ENCODE data around the gene ZNF462.

The ZNF462 gene

DNA sequence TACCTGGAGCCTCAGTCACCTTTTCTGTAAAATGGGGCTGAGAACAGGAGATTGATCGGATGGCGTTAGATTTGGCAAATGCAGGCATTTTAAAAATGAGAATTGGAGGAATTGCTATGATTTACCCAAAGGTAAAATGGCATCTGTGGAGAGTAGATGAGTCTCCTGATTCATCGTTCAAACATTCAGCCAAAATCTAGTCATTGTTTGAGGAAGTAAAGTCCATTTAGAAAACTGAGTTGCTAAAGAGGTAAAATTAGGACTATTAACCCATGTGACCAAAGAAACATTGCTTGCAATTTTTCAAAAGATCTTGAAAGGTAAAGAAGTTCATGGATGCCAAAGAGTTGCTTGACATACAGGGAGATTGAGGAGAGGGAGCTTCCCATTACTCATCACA is 69.7 kb downstream of the ZNF462 start:
- Histone ChIP-seq H3K27ac (ENCODE audit: low read depth, low read length) (no peak overlapping the region), H3K27me3 (ENCODE audit: control insufficient read depth in 1 of 2, insufficient read depth in 2 of 2, low read length in 2 of 2) (no peaks in the 10 kb centered on the region), H3K9me3 (ENCODE audit: low read length) (no peaks in the 10 kb centered on the region), H3K4me1 (ENCODE audit: insufficient read depth, low read length) (peaks cover 14% of the 10 kb centered on the region), H3K36me3 (ENCODE audit: insufficient read depth, low read length) (peaks cover 68% of the 10 kb centered on the region), H3K4me3 (ENCODE audit: low read depth in 1 of 2, low read length in 2 of 2) (no peak overlapping the region), H3K9ac (ENCODE audit: low read length) (no peak overlapping the region)

DNA sequence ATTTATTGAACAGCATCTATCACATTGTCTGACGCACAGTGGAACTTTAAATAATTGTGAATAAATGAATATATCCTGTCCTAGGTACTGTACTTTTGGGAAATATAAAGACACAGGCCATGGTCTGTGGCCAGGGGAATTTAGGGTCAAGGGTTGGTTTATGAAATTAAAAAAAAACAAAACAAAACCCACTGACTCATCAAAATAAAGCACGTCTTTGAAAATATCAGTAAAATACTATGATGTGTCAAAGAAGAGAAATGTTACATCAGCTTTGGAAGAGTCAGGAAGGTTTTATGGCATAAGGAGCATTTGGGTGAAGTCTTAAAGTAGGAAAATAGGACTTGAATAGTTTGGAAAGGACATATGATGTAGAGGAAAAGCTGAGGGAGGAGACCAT is 70.5 kb downstream of the ZNF462 start:
- Histone ChIP-seq H3K27me3 (ENCODE audit: control insufficient read depth in 1 of 2, insufficient read depth in 2 of 2, low read length in 2 of 2) (no peaks in the 10 kb centered on the region), H3K27ac (ENCODE audit: low read depth, low read length) (no peak overlapping the region), H3K36me3 (ENCODE audit: insufficient read depth, low read length) (peaks cover 64% of the 10 kb centered on the region), H3K9ac (ENCODE audit: low read length) (no peak overlapping the region), H3K4me3 (ENCODE audit: low read depth in 1 of 2, low read length in 2 of 2) (no peak overlapping the region), H3K4me1 (ENCODE audit: insufficient read depth, low read length) (peaks cover 14% of the 10 kb centered on the region), H3K9me3 (ENCODE audit: low read length) (no peaks in the 10 kb centered on the region)

DNA sequence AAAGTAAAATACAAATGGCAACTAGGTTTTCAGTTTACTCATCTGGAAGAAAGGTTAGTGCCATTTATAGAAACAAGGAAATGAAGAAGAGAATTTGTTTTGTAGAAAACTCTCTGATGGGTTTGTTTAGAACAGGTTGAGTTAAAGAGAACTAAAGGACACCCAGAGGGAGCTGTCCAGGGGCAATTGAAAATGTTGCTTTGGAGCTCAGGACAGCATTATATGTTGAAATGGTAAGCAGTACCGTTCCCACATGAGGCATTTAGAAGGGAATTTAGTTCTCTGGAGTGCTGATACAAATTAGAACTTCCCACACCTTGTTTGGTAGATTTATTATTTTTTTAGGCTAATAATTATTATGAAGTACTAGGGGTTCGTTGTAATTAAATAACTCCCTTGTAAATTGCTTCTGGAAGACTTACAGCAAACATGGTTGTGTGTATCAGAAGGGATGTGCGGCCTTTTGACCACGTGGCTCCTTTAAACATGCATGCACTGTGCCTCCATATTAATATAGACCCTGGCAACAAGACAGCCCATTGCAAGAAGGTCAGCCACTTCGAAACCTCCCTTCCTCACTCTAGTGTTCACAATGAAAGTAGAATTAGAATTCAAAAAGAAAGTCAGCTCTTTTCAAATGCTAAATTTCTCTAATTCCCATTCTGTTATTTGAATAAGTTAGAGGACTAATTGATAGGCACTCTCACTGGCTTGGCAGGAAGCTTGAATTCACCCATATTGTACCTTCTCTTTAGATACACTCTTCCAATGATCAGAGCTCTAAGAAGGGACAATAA is 71.7 kb downstream of the ZNF462 start:
- Histone ChIP-seq H3K36me3 (ENCODE audit: insufficient read depth, low read length) (peaks cover 71% of the 10 kb centered on the region), H3K9ac (ENCODE audit: low read length) (no peak overlapping the region), H3K4me1 (ENCODE audit: insufficient read depth, low read length) (peaks cover 5% of the 10 kb centered on the region), H3K27me3 (ENCODE audit: control insufficient read depth in 1 of 2, insufficient read depth in 2 of 2, low read length in 2 of 2) (no peaks in the 10 kb centered on the region), H3K9me3 (ENCODE audit: low read length) (no peaks in the 10 kb centered on the region), H3K27ac (ENCODE audit: low read depth, low read length) (no peak overlapping the region), H3K4me3 (ENCODE audit: low read depth in 1 of 2, low read length in 2 of 2) (no peak overlapping the region)

DNA sequence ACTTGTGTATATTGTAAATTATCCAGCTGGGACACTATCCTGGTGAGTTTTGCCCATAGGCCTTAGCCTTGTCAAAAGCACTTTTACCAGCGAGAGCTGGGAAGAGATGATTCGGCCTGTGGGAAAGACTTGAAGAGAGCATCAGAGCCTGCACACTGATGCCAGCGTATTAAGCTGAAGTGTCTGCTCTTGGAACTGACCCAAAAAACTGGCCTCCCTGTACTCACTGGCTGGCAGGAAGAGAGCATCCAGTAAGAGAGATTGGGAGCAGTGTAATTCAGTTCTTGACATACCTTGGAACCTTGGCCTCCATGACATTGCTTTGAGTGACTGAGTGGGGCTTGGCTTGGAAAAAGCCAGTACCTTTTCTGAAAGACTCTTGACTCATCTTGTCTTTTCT is 73.7 kb downstream of the ZNF462 start:
- H3K27ac ChIP-seq (ENCODE audit: low read depth, low read length), result no peak overlapping the region

DNA sequence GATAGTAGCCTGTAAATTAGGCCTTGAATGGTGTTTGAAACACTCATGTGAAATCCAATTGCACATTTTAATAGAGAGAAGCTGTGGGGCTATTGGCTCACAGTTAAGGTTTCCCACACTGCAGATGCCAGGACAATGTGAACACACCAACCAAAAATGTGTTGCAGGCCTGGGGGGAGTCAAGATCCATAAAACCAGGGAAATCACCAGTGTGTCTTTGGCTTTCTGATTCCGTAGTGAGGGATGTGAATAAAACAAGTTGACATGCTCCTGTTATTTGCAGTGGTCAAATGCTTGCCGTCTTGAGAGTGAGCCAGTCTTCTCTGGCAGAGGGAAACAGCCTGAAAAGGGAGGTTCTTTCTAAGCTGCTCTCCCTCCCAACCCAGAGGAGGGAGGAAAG is 79.0 kb downstream of the ZNF462 start:
- Histone ChIP-seq H3K4me1 (ENCODE audit: insufficient read depth, low read length) (peaks cover 21% of the 10 kb centered on the region), H3K4me3 (ENCODE audit: low read depth in 1 of 2, low read length in 2 of 2) (no peak overlapping the region), H3K27ac (ENCODE audit: low read depth, low read length) (no peak overlapping the region), H3K27me3 (ENCODE audit: control insufficient read depth in 1 of 2, insufficient read depth in 2 of 2, low read length in 2 of 2) (no peaks in the 10 kb centered on the region), H3K36me3 (ENCODE audit: insufficient read depth, low read length) (peaks cover 24% of the 10 kb centered on the region), H3K9me3 (ENCODE audit: low read length) (no peaks in the 10 kb centered on the region), H3K9ac (ENCODE audit: low read length) (no peak overlapping the region)

More for the DNA sequence above, 73.7 kb downstream of the ZNF462 start:
- H3K4me1 ChIP-seq (ENCODE audit: insufficient read depth, low read length), result peaks cover 2% of the 10 kb centered on the region
- no peak overlapping the region for H3K9ac ChIP-seq (ENCODE audit: low read length)
- no peak overlapping the region for H3K4me3 ChIP-seq (ENCODE audit: low read depth in 1 of 2, low read length in 2 of 2)
- H3K36me3 ChIP-seq (ENCODE audit: insufficient read depth, low read length), result peaks cover 67% of the 10 kb centered on the region
- H3K9me3 ChIP-seq (ENCODE audit: low read length), result no peaks in the 10 kb centered on the region
- H3K27me3 ChIP-seq (ENCODE audit: control insufficient read depth in 1 of 2, insufficient read depth in 2 of 2, low read length in 2 of 2), result no peaks in the 10 kb centered on the region

DNA sequence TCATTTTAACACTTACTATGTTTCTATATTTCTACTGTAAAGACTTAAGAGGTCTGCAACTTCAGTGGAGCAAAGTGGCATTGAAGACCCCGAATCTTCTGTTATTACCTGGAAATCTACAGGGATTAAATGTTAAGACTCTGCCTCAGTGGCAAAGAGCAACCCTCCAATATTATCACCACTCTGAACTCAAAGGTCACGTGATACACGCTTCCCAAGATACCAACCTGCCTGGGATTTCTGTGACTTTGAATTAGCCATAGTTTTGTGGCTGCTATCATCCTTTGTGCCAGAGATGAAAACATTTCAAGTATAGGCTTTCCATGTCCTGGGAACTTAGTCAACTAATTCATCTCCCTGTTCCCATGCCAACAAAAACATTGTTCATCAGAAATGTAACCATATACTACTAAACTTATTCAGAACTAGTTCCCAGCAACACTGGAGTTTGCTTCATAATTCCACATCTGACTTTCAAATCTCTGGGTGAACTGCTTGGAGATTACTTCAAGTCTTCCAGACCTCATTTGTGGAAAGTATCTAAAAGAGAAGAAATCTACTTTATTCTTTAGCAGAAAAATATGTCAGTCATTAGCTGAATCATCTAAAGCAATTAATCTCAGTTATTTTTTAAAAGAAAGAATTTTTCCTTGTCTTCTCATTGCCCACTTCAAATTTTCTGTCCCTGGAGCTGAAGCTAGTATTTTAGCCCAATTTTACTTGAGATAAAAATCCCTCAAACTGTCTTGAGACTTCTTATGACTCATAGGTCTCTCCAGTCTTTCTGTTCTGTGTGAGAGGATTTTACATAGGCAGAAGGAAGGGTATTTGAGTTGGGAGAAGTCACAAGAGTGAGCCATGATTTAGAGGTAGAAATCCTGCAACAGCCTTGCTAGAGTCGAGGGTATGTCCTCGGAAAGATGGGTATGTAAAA is 83.0 kb downstream of the ZNF462 start:
- H3K27ac ChIP-seq (ENCODE audit: low read depth, low read length), result no peak overlapping the region
- peaks cover 5% of the 10 kb centered on the region for H3K36me3 ChIP-seq (ENCODE audit: insufficient read depth, low read length)
- no peak overlapping the region for H3K9ac ChIP-seq (ENCODE audit: low read length)
- H3K9me3 ChIP-seq (ENCODE audit: low read length), result no peaks in the 10 kb centered on the region
- no peak overlapping the region for H3K4me3 ChIP-seq (ENCODE audit: low read depth in 1 of 2, low read length in 2 of 2)
- H3K4me1 ChIP-seq (ENCODE audit: insufficient read depth, low read length), result peaks cover 21% of the 10 kb centered on the region
- no peaks in the 10 kb centered on the region for H3K27me3 ChIP-seq (ENCODE audit: control insufficient read depth in 1 of 2, insufficient read depth in 2 of 2, low read length in 2 of 2)

DNA sequence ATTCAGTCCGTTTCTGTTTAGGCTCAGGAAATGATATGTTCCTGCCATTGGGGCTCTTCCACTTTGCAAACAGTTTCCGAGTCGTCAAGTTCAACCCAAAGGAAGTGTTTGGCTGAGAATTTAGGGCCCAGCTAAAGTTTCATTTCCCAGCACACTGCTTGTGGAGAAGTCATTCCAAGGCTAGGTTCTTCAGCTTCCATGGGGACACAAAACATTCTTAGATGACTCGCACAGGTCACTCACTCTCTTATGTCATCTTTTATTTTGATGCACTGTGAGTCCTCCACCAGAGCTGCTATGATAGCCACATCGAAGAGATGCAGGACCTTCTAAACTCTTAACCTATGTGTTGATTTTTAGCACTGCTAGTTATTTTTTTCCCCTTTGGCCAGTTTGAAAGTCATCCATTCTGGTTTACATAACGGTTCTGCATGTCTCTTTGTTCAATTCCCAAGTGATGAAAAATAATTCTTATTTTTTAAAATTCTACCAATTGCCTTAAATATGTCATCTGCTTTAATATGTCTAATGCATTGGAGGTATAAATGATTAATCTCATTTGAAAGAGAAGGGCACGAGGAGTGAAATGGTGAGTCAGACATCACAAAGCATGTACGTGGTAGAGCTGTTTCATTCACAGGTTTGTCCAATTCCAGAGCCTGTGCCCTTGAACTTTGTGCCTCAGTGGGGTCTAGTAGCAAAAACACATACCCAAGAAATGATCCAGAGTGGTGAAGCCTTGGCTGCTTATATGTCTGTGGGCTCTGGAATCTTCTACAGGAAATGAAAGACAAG is 84.3 kb downstream of the ZNF462 start:
- Histone ChIP-seq H3K4me3 (ENCODE audit: low read depth in 1 of 2, low read length in 2 of 2) (no peak overlapping the region), H3K9ac (ENCODE audit: low read length) (no peak overlapping the region), H3K9me3 (ENCODE audit: low read length) (no peaks in the 10 kb centered on the region), H3K4me1 (ENCODE audit: insufficient read depth, low read length) (peaks cover 12% of the 10 kb centered on the region), H3K36me3 (ENCODE audit: insufficient read depth, low read length) (peaks cover 5% of the 10 kb centered on the region), H3K27me3 (ENCODE audit: control insufficient read depth in 1 of 2, insufficient read depth in 2 of 2, low read length in 2 of 2) (no peaks in the 10 kb centered on the region), H3K27ac (ENCODE audit: low read depth, low read length) (no peak overlapping the region)

DNA sequence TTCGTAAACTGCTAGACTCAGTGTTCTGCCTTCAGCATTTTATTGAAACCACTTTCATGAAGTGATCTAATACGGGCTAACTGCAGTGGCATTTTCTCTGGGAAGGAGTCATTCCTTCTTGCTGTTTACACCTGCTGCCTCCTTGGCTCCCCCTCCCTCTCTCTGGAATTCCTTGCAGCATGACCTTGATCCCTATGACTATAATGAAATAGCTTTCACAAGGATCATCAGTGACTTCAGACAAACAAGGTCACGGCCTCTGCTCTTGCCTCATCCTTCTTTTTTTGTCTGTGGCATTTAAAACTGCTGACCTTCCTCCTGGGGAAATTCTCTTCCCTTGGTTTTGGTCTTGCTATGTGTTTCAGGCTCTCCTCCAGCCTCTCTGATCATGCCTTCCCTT is 90.2 kb downstream of the ZNF462 start:
- no peaks in the 10 kb centered on the region for H3K27me3 ChIP-seq (ENCODE audit: control insufficient read depth in 1 of 2, insufficient read depth in 2 of 2, low read length in 2 of 2)
- no peak overlapping the region for H3K9ac ChIP-seq (ENCODE audit: low read length)
- H3K4me3 ChIP-seq (ENCODE audit: low read depth in 1 of 2, low read length in 2 of 2), result no peak overlapping the region
- H3K4me1 ChIP-seq (ENCODE audit: insufficient read depth, low read length), result peaks cover 3% of the 10 kb centered on the region
- no peaks in the 10 kb centered on the region for H3K9me3 ChIP-seq (ENCODE audit: low read length)
- peaks cover 9% of the 10 kb centered on the region for H3K36me3 ChIP-seq (ENCODE audit: insufficient read depth, low read length)
- no peak overlapping the region for H3K27ac ChIP-seq (ENCODE audit: low read depth, low read length)

DNA sequence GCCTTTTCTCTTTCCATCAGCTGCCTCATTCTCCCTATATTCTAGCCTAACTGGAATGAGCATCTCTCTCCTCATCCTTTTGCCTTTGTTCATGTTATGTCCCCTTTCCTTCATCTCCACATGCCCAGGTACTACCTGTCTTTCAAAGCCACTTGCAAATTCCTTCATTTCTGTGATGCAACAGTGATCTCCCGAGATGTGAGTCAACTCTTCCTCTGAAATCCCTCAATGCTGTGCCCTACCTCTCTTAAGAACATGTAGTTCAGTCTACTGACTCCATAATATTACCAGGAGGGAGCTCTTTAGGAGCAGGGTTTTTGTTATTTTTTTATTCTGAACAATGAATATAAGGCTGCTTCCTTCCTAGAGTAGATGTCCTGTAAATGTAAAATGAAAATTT is 91.6 kb downstream of the ZNF462 start:
- H3K4me3 ChIP-seq (ENCODE audit: low read depth in 1 of 2, low read length in 2 of 2), result no peak overlapping the region
- no peak overlapping the region for H3K9ac ChIP-seq (ENCODE audit: low read length)
- no peaks in the 10 kb centered on the region for H3K27me3 ChIP-seq (ENCODE audit: control insufficient read depth in 1 of 2, insufficient read depth in 2 of 2, low read length in 2 of 2)
- no peak overlapping the region for H3K27ac ChIP-seq (ENCODE audit: low read depth, low read length)
- no peaks in the 10 kb centered on the region for H3K9me3 ChIP-seq (ENCODE audit: low read length)
- H3K36me3 ChIP-seq (ENCODE audit: insufficient read depth, low read length), result peaks cover 19% of the 10 kb centered on the region
- peaks cover 17% of the 10 kb centered on the region for H3K4me1 ChIP-seq (ENCODE audit: insufficient read depth, low read length)

DNA sequence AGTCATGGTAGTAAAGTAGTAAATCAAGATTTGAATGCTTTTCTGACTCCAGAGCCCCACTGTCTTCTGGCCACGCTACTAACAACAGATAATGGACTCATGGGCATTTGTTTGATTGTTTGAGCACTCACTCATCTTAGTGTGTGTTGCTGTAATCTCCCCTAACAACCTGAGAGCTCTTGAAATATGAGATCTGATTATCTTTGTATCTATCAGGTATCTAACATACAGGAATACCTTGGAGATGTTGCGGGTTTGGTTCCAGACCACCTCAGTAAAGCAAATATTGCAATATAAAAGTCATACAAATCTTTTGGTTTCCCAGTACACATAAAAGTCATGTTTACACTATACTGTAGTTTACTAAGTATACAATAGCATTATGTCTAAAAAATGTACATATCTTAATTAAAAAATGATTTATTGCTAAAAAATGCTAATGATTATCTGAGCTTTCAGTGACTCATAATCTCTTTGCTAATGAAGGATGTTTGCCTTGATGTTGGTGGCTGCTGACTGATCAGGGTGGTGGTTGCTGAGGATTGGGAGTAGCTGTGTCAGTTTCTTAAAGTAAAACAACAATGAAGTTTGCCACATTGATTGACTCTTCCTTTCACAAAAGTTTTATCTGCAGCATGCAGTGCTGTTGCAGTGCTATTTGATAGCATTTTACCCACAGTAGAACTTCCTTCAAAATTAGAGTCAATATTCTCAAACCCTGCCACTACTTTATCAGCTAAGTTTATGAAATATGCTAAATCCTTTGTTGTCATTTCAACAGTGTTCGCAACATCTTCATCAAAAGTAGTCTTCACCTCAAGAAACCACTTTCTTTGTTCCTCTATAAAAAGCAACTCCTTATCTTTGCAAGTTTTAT is 92.2 kb downstream of the ZNF462 start:
- Histone ChIP-seq H3K27ac (ENCODE audit: low read depth, low read length) (no peak overlapping the region), H3K36me3 (ENCODE audit: insufficient read depth, low read length) (peaks cover 14% of the 10 kb centered on the region), H3K9ac (ENCODE audit: low read length) (no peak overlapping the region), H3K27me3 (ENCODE audit: control insufficient read depth in 1 of 2, insufficient read depth in 2 of 2, low read length in 2 of 2) (no peaks in the 10 kb centered on the region), H3K9me3 (ENCODE audit: low read length) (no peaks in the 10 kb centered on the region), H3K4me3 (ENCODE audit: low read depth in 1 of 2, low read length in 2 of 2) (no peak overlapping the region), H3K4me1 (ENCODE audit: insufficient read depth, low read length) (peaks cover 21% of the 10 kb centered on the region)

Data from muscle layer of colon (tissue), 2 donors.